Measurements from ENCODE around the gene FMO1. TPM values are rescaled to one million over a fixed set of nuclear protein-coding genes. Genes with fewer than 3 reads are reported as not detected.

Gene FMO1
- total RNA-seq, 6 donors from 2014 or later: 0.67 to 1.3 (median 0.83) TPM; not detected in 3

DNA sequence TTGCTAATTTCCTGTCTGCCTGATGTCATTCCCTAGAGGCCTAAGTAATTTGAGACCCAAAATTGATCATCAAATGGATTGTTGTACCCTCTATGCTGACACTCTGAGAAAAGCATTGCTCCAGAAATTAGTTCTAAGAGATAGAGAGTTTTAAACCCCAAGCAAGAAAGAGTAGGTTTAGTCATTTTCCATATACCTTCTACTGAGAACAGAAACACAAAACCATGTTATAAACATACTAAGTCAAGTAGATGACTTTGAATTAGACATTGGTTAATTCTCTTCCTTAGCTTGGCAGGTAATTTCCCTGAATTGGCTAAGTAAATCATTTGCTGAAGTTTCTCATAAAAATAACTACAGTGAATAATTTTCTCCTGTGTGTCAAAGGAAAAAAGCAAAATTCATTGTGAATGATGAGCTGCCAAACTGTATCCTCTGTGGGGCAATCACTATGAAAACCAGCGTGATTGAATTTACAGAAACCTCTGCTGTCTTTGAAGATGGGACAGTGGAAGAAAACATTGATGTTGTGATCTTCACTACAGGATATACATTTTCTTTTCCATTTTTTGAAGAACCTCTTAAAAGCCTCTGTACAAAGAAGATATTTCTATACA lies 85.8 kb downstream of the FMO1 start:
- DNase-seq (no peak), ATAC-seq (ENCODE audit: low FRiP score in 2 of 2) (no peak)
- TF ChIP-seq EP300 (IDR thresholded peaks at IDR 0.05) (no peak), POLR2AphosphoS5 (IDR thresholded peaks at IDR 0.05) (no peak), POLR2A (IDR thresholded peaks at IDR 0.05) (no peak)
- TF ChIP-seq, protein P1, sequence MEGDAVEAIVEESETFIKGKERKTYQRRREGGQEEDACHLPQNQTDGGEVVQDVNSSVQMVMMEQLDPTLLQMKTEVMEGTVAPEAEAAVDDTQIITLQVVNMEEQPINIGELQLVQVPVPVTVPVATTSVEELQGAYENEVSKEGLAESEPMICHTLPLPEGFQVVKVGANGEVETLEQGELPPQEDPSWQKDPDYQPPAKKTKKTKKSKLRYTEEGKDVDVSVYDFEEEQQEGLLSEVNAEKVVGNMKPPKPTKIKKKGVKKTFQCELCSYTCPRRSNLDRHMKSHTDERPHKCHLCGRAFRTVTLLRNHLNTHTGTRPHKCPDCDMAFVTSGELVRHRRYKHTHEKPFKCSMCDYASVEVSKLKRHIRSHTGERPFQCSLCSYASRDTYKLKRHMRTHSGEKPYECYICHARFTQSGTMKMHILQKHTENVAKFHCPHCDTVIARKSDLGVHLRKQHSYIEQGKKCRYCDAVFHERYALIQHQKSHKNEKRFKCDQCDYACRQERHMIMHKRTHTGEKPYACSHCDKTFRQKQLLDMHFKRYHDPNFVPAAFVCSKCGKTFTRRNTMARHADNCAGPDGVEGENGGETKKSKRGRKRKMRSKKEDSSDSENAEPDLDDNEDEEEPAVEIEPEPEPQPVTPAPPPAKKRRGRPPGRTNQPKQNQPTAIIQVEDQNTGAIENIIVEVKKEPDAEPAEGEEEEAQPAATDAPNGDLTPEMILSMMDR (IDR thresholded peaks at IDR 0.05): no peak
- H3K4me1 ChIP-seq: no peaks in the 10 kb centered on the region
- H3K4me3 ChIP-seq: no peak overlapping the region
- no peaks in the 10 kb centered on the region for H3K9me3 ChIP-seq
- WGBS, 2 donors: 84 to 89% methylated on average over 1 of the region's 1 CpG
- H3K27me3 ChIP-seq: no peaks in the 10 kb centered on the region
- H3K36me3 ChIP-seq: no peaks in the 10 kb centered on the region
- H3K27ac ChIP-seq: no peak overlapping the region

Small RNA genes lying within 50 kb of the gene (small RNA-seq; reads per million reads assigned to genes)
- 0 reads per million in 4 donors for gene RF00019

Other genes with a start within 250 kb of the FMO1 start
- 10 to 100 TPM in 5 of 6 donors, 1 to 10 TPM in 1; 9.1 to 16.7 (median 13.5) TPM for gene FMO3, start 157.6 kb upstream of the FMO1 start, total RNA-seq
- 100 to 1,000 TPM; 118 to 259 (median 169) TPM for gene FMO2, start 63.2 kb upstream of the FMO1 start, total RNA-seq
- gene FMO4, start 65.7 kb downstream of the FMO1 start, total RNA-seq: 1 to 10 TPM; 3.1 to 6.9 (median 3.7) TPM
- 100 to 1,000 TPM in 4 of 6 donors, 10 to 100 TPM in 2; 92.8 to 131 (median 112) TPM for gene PRRC2C, start 237.0 kb downstream of the FMO1 start, total RNA-seq

Measured in upper lobe of left lung (tissue), 6 donors.